ENCODE data around the gene PIWIL4.
"Not testable (repeated sequence)": the region's sequence is repeated elsewhere in the genome, so short reads cannot be mapped to it uniquely, and the experiment has no call there.

The PIWIL4 gene

GRCh38 chr11:94638301-94638901 is 71.2 kb downstream of the PIWIL4 start:
- DNase-seq (ENCODE audit: low read depth), result no peak

DNA sequence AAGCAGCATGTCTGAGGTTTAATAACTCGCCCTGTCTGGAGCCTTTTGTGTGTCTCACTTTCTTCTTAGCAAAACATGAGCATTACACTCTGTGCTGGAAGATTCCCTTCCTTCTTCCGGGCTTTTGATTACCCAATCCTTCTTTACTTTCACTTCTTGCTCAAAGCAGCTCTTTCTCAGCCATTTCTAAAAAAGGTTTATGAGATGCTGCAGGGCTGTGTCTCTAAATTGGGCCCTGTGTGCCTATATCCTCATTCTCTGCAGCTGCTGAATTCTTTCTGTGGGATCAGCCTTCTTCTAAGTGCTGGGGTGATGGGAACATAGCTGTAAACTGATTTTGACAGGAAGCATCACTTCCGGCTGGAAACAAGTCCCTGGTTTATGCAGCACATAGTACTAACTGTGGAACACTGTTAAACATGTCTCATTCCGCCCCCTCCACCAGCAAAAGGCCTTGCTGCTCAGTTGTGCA is 71.8 kb downstream of the PIWIL4 start:
- DNase-seq (ENCODE audit: low read depth), result no peak

DNA sequence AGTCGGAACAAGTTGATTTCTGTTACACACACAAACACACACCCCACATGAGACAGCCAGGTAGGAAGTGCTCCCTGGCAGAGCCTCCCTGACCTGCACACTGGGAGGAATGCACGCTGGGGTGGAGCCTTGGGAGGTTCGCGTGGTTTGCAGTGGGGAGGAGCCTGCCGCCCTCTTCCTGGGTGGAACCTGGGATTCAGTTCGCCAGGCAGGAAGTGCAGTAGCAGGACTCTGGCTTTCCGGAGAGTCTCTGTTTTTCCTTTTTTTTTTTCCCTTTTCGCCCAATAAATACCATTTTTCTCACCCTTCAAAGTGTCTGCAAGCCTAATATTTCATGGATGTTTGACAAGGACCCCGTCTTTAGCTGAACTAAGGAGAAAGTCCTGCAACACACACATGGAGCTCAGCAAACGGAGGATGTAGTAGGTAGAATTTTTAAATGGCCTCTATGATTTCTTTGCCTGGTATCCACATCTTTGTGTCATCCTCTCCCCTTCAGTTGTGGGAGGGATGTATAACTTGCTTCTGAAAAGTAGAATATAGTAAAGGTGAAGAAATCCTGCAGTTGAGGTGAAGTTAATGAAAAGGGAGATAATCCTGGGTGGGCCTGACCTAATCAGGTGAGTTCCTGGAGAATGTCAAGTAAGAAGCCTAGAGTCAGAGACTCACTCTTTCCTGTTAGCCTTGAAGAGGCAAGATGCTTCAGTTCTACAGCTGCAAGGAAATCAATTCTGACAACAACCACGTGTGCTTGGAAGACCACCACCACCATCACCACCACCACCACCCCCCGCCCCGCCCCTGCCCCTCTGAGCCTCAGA is 72.9 kb downstream of the PIWIL4 start:
- no peak for DNase-seq (ENCODE audit: low read depth)

- no peak for DNase-seq (ENCODE audit: low read depth)
Observed at GRCh38 chr11:94641167-94641761, 74.1 kb downstream of the PIWIL4 start.

- DNase-seq (ENCODE audit: low read depth), result not testable (repeated sequence)
Observed at GRCh38 chr11:94643186-94643585, 76.0 kb downstream of the PIWIL4 start.

- DNase-seq (ENCODE audit: low read depth), result no peak
Observed at GRCh38 chr11:94647926-94648325, 80.8 kb downstream of the PIWIL4 start.

DNA sequence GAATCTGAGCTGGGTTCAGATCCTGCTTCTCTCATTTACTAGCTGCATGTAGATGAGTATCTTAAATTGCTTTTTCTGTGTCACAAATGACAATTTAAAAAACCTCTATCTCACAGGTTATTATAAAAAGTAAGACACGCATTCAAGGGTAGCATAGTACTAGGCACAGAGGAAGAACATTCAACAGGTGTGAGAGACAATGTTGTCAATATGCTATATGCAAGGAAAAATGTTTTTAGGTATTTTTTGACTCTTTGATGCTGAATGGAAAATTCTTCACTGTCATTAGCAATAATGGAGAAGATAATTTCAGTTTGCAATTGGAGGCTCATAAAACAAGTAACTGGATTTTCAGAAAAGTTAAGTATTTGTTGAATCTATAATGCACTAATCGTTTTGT is 81.6 kb downstream of the PIWIL4 start:
- DNase-seq (ENCODE audit: low read depth), result no peak

GRCh38 chr11:94649254-94649653 is 82.1 kb downstream of the PIWIL4 start:
- no peak for DNase-seq (ENCODE audit: low read depth)

GRCh38 chr11:94649964-94650623 is 82.9 kb downstream of the PIWIL4 start:
- DNase-seq (ENCODE audit: low read depth), result no peak

GRCh38 chr11:94650756-94651155 is 83.6 kb downstream of the PIWIL4 start:
- DNase-seq (ENCODE audit: low read depth), result no peak

GRCh38 chr11:94652735-94653284 is 85.6 kb downstream of the PIWIL4 start:
- DNase-seq (ENCODE audit: low read depth), result no peak

GRCh38 chr11:94653561-94653960 is 86.4 kb downstream of the PIWIL4 start:
- DNase-seq (ENCODE audit: low read depth), result no peak

- no peak for DNase-seq (ENCODE audit: low read depth)
Observed at GRCh38 chr11:94654201-94654600, 87.0 kb downstream of the PIWIL4 start.

DNA sequence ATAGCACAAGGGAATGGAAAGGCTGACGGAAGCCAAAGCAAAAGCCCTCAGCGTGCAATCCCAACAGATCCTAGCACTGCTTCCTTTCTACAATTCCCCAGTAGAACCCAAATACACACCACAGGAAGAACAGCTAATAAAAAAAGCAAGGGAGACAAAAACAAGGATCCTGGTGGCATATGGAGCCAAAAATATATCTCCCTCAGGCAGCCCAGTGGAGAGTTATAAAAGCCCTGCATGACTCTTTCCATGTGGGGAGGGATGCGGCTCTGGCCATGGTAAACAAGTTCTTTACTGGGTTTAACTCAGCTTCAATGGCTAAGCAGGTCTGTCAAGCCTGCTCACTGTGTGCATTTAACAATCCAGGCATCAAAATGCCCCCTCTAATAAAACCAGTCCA is 88.1 kb downstream of the PIWIL4 start:
- DNase-seq (ENCODE audit: low read depth), result no peak

DNA sequence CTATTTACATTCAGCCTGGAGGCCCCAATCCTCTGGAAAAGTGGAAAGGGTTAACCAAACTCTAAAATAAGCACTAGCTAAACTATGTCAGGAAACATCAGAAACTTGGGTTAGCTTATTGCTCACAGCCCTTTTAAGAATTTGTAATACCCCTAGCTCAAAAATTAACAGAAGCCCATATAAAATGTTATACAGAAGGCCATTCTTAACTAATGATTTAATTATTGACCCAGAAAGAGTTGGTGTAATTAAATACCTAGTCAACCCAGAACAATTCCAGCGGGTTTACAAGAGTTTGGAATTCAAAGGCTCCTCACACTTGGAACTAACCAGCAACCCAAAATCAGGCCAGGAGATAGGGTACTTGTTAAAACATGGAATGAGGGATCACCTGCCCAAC is 88.8 kb downstream of the PIWIL4 start:
- no peak for DNase-seq (ENCODE audit: low read depth)

DNA sequence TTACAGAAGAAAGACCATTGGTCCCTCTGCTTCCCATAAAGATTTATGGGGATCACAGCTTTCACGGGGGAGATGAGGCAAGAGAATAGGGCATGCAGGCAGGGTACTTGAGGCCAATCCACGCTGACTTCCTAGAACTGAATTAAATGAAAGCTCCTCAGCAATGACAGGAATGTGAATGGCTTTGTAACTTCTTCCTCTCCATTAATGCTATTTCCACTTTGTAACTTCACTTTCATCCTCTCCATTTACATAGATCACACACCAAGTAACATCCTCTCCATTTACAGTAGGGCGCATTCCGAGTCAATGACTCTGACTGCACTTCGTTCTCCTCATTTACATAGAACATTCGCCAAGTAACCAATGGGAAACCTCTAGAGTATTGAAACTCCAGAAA is 89.8 kb downstream of the PIWIL4 start:
- DNase-seq (ENCODE audit: low read depth), result no peak

DNA sequence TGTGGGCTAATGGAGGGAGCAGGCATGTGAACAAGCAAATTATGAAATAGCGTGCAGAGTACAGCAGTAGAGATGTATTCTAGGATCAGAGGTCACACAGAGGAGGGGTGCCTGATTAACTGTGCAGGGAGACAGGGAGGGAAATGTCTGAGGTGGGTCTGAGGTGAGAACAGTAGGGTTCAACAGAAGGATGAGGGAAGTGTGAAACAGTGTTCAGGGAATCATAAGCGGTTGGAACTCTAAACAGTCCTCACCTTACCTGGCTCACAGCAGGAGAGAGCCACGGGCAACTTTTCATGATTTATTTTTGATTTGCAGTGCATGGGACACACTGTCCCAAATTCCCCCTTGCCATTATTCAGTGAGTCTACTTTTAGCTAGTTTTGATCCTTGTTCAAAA is 90.5 kb downstream of the PIWIL4 start:
- no peak for DNase-seq (ENCODE audit: low read depth)

DNA sequence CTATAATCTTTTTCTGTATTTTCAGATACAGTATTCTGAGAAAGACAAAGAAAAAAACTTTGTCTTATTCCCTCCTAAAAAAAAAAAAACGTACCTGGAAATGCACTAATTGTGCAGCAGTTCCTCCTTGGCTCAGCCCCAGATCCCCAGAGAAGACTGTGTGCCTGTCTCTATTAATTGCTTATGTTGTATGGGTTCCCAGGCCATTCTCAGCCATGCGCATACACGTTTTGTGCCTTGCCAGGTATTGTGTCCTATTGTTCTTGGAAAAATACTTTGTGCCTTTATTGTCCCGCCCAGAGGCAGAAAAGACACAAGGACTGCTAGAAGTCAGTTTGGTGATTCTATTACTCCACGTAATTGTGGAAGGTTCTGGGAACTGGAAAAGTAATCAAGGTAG is 91.2 kb downstream of the PIWIL4 start:
- DNase-seq (ENCODE audit: low read depth), result no peak

GRCh38 chr11:94658888-94659287 is 91.7 kb downstream of the PIWIL4 start:
- DNase-seq (ENCODE audit: low read depth), result no peak

- no peak for DNase-seq (ENCODE audit: low read depth)
Observed at GRCh38 chr11:94661444-94661843, 94.3 kb downstream of the PIWIL4 start.

DNA sequence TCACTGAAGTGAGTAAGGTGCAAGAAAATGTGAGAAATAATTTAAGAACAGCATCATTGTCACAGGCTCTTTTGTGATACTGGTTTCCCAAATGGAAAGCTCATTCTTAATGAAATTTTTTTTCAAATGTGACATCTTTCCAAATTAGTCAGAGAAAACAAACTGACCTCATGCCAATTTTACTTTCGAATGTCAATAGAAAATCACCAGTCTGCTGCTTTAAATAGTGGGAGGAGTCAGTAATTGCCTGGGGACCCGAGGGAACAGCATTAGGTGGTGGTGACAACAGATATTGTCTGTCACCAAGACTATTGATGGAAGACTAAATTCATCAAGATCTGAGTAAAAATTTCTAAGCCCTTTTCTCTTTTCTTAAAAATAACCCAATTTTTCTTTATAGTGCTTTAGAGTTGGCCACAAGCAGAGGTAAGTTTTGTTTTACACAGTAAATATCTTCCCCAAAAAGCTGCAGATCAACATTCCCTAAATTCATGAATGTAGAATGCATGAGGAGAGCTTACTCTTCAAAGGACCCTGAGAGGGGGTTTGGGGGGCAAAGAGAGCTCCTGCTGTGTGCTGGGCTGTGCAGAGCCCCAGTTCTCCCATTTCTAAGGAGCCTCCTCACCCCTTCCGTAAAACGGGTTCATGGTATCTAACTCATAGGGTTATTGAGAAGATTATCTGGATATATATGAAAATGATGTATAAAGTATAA is 95.1 kb downstream of the PIWIL4 start:
- no peak for DNase-seq (ENCODE audit: low read depth)

Data from stimulated activated CD8-positive, alpha-beta memory T cell treated with anti-CD3 and anti-CD28 coated beads, Interleukin-4, amount 100 ng/mL, for 24 hours (primary cell).